Fibroblast of peridontal ligament (primary cell): ENCODE results near the gene KRT14.
"Not testable (repeated sequence)": the region's sequence is repeated elsewhere in the genome, so short reads cannot be mapped to it uniquely, and the experiment has no call there.

Experiments
- DNase-seq: peaks from one replicate; pipeline ENCODE4 v3.0.0-alpha.2; 2010; ENCODE audit errors: extremely low read depth

KRT14 gene

DNA sequence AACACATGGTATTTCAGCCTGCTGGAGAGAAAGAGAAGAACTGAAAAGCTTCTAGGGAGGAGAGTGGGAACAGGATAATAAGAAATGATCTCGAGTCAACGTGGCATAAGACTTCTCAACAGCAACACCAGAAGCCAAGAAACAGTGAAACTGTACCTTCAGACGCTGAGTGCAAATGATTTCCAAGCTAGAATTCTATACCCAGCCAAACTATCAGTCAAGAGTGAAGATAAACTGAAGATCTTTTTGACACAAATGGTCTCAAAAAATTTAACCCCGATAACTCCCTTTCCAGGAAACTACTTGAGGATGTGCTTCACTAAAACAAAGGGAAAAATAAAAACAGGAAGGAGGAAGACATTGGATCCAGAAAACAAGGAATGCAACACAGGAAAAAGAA, 20.2 kb upstream of the KRT14 start:
- DNase-seq = not testable (repeated sequence)

DNA sequence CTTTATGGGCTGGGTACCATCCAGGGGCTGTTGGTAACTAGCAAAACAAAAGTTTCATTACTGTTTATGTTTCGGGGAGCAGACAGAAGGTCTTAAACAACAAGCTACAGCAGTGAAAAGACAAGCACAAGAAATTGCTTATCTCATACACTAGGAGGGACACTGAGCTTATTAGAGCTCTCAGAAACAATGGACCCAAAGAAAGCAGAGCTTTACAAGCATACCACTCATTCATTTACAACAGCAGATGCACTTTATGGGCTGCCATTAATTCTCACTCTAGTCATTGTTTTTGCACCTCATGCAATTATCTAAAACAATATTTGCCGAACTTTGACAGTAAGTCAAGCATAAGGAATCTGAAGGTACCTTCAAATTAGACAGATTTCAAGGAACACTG, 15.8 kb upstream of the KRT14 start:
- DNase-seq = no peak

DNA sequence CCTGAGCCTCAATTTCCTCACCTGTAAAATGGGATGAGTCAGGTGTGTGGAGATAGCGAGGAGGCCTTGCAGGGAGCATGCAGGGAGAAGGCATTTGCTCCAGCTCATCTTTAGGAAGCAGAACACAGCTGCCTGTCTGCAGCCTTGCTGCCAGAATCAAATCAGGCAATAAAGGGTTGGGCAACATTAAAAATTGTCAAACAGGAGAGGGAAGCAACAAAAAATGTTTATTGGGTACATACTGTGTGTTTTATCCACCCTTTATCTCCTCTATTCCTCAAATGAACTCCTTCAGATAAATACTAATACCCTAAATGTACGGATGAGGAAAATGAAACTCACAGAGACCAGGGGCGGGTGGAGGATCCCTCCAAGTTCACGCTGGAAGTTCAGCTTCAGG, 13.6 kb upstream of the KRT14 start:
- no peak for DNase-seq

- no peak for DNase-seq
Observed at GRCh38 chr17:41599680-41600079, 13.0 kb upstream of the KRT14 start.

- DNase-seq = no peak
Observed at GRCh38 chr17:41595585-41595984, 8.9 kb upstream of the KRT14 start.

DNA sequence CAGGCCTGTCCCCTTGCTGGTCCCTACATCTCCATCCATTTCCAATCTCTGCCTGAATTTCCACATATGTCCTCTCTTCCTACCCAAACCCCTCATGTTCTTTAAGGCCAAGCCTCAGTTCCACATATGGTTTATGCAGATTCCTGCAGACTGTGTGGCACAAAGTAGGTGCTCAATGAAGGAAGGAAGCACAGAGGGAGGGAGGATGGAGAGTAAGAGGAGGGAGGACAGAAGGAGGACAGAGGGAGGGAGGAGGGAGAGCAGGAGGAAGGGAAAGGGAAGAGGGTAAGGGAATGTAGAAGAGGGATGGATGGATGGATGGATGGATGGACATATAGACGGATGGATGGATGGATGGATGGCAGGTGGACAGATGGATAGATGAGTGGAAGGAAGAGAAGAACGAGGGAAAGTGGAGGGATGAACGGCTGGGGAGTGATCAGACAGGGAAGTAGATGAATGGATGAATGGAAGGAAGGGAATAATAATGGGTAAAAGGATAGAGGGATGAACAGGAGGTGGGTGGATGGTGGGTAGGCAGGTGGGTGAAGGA, 7.7 kb upstream of the KRT14 start:
- DNase-seq = no peak

DNA sequence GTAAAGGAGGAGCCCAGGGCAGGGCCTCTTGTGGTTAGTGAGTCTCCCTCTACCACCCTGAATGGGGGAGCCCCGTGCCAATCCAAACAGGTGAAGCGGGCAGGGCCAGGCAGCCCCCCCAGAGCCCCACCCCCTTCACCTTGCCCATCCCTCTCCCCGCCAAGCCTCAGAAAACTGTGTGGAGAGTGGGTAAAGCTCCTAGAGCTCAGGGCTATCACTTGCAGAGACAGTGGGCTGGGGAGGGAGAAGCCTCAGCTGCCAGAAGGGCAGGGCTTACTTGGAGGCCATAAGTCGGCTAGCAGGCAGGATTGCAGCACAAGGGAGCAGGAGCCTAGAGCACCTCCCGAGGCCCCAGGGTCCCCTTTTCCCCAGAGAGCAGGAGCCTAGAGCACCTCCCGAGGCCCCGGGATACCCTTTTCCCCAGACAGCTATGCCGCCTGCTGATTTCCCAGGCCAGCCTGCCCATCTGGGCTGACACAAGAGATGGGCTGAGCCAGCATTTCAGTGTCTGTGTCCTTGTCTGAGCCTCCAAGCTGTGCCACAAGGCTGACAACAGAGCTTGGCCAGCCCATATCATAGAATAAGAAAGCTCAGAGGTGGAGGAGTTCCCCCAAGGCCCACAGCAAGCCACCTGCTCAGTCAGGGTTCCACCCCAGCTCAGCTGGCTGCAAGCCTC, 6.7 kb upstream of the KRT14 start:
- no peak for DNase-seq

DNA sequence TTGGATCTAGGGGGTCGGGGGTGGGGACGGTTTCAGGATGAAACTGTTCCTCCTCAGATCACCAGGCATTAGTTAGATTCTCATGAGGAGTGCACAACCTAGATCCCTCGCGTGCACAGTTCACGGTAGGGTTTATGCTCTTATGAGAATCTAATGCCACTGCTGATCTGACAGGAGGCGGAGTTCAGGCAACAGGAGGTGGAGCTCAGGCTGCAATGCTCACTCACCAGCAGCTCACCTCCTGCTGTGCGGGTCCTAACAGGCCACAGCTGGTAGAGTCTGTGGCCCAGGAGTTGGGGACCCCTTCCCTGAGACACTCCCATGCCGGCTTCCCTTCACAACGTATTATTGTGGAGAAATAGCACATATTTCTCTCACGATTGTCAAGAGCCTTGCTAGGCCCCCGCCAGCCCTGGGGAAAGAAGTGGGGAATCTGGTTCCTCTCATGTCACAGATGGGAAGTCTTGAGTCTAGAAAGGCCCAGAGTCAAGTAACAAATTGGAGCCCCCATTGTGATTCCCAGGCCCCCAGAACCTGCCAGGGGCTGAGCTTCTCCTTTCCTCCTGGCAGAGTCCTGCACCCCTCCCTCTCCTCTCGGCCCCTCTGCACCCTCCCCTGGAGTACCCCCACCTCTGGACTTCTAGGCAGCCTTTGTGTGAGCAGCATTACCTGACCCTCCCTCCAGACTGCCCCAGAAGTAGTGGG, 6.1 kb upstream of the KRT14 start:
- DNase-seq = no peak

DNA sequence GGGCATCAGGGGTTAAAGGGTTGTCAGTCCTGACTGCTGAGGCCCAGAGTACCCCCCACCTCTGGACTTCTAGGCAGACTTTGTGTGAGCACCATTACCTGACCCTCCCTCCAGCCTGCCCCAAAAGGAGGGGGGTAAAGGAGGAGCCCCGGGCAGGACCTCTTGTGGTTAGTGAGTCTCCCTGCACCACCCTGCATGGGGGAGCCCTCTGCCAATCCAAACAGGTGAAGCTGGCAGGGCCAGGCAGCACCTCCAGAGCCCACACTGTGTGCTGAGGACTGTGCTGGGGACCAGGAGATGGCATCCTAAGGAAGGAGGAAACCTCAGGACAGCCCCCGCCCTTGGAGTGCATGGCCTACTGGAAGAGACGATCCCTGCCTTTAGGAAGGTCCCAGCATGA, 2.6 kb upstream of the KRT14 start:
- DNase-seq = no peak

DNA sequence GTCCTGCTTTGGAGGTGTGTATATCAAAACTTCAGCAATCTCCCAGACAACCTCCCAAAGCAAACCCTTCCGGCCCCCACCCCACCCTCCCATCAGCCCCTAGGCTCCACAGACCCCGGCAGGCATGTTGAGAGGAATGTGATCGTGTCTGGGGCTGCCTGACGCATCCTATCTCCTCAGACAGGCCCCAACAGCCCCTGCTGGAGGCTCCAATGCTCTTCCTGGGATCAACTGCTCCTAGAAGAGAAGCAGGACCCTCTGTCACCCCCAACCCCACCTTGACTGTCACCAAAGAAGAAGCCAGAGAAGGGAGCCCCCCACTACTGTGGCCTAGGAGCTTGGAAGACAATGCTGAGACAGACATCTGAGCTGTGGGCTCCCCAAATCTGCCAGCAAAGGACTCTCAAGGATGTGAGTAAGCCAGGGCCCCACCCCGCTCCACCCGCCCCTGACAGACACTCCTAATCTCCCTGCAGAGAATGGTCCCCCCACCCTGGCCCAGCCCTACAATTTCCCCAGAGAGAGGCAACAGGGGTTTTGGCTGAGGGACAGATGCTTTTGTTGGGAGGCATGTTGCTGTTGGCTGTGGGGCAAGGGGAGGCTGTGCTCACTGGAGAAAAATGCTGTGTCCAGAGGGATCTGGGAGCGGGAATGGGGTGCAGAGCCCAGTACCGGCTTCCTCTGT, 1.6 kb upstream of the KRT14 start:
- no peak for DNase-seq

DNA sequence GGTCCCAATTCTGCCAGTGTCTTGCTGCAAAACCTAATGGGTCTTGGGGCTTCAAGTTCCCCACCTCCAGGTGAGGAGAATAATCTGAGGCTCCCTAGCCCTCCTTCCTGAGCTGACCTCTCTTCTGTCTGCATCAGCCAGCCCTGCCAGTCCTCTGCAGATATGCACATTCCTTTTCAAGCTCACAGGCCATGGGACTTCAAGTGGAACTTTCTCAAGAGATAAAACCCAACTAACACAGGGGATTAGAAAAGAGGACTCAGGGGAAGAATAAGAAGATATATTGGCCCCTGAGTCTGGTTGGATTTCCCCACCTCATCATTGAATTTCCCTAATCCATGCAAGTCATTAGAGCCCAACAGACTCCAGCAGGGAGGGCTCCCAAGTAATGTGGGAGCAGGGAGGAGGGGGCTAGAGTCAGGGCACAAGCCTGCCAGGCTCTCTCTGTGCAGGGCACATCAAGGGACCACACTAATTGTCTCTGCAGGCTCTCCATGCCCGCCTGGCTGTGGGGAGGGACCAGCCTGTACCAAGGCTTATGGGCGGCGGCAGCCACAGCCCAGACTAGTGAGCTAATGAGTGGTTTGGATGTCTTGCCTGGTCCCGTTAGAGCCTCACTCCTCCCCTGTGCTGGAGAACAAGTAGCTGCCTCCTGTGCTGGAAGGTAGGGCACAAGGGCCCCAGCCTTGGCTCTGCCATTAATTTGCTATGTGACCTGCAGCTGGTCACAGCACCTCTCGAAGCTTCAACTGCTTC, 1.2 kb downstream of the KRT14 start:
- DNase-seq = no peak

DNA sequence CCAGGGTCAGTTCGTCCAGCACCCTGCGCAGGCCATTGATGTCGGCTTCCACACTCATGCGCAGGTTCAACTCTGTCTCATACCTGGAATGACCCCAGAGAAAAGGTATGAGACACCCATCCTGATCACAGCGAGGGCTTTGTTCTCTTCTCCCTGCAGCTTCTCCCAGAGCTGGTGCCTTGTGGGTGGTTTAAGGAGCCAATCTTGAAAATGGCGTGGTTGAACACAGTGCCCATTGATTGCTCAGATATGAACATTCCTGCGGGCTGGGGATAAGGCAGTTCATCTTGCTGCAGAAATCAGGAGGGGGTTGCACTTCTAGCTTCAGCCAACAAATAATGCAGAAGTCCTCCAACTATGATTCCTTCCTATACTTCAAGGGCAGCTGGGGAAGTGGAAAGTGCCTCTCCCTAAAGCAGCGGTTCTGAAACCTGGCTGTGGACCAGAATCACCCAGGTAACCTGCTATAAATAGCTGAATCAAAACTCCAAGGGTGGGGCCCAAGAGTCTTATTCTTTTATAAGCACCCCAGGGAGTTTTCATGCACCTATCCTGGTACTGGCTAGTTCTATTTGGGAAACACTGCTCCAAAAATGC, 2.3 kb downstream of the KRT14 start:
- not testable (repeated sequence) for DNase-seq

GRCh38 chr17:41583137-41584127, 3.3 kb downstream of the KRT14 start:
- no peak for DNase-seq

DNA sequence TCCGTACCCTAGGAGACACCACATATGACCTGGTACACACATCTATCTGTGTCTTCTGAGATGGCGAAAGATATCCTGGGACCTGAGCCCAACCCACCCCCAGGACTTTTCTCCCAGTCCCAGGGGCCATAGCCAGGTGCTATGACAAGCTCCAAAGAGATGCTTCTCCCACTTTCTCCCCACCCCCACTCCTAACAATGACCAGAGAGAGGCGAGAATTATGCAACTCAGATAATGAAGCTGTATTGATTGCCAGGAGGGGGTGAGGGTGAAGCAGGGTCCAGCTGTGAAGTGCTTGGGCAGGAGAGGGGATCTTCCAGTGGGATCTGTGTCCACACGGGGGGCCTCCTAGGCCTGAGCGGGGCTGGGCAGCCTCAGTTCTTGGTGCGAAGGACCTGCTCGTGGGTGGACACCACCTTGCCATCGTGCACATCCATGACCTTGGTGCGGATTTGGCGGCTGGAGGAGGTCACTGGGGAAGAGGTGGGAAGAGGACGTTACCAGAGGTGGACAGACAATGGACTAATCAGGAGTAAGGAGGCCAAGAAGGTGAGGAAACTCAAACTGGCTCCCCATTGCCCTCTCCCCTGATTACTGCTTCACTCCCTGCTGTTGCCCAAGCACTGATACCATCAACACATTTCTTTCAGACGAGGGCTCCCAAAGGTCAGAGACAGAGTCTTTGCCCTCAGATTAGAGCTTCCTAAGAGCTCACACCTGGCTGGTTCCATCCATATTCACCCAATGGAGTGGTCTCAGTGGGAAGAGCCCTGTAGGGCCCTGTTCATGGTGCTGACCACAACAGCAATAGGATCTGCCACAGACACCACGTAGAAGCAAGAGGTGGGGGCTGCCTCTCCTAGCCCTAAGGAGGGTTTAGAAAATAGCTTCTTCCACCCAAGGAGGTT, 4.4 kb downstream of the KRT14 start:
- DNase-seq = not testable (repeated sequence)

DNA sequence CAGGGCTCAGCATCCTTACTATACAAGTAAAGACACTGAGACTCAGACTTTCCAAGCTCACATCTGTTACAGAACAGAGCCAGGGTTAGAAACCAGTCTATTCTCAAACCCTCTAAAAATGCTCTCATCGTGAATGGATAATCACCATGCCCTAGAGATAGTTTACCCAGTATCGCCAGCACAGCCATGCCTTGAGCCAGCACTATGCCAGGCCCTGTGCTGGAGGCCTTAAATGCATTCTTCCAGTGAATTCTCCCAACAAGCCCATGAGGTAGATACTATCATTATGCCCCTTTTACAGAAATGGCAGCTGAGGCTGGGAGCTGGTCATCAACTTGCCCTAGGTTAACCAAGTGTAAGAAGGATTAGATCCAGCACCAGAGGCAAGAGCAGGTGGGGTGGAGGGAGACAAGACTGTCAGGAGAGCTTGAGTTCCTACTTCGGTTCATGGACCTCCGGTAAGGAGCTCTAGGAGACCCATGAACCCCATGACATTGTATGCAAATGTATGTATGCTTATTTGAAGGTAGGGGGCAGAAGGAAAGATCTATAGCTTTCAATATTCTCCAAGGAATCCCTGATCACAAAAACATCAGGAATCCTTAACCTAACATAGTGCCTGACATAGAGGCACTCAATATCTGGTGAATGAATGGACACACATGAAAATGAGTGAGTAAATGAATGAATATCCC, 5.2 kb downstream of the KRT14 start:
- DNase-seq = no peak

- DNase-seq = no peak
Observed at GRCh38 chr17:41580687-41581365, 5.9 kb downstream of the KRT14 start.

GRCh38 chr17:41580244-41580575, 6.5 kb downstream of the KRT14 start:
- DNase-seq = no peak
